AG04449 (cell line): Measurements from ENCODE around the gene BMF.

ENCODE experiments used
- CTCF ChIA-PET: fragments of 350-600 bp; formaldehyde crosslinking; extraction: SDS; loops from one replicate; lab custom pipeline; 2021; ENCODE audit warnings: antibody characterized with exemption; lab: Yijun Ruan, JAX
- POLR2A ChIA-PET: fragments of 400-600, 350-600 bp; formaldehyde crosslinking; extraction: SDS; loops from one replicate; lab custom pipeline; 2020; ENCODE audit warnings: antibody characterized with exemption, inconsistent platforms; lab: Yijun Ruan, JAX
- DNase-seq: peaks from one replicate; pipeline ENCODE4 v3.0.0-alpha.2; 2010; ENCODE audit warnings: low read depth, low spot score
- H3K4me3 ChIP-seq: 2 replicates; pipeline ENCODE4 v1.5.1; 2011; ENCODE audit warnings: low read depth, mild to moderate bottlenecking, control low read depth, low read length
- TF ChIP-seq, protein P1 (sequence below): IDR thresholded peaks from one replicate; pipeline ENCODE4 v1.5.1; 2011; ENCODE audit warnings: mild to moderate bottlenecking, moderate library complexity, low read length, control low read depth, inconsistent platforms; ENCODE audit not compliant: insufficient read depth; ENCODE audit errors: missing control alignments

The BMF gene

DNA sequence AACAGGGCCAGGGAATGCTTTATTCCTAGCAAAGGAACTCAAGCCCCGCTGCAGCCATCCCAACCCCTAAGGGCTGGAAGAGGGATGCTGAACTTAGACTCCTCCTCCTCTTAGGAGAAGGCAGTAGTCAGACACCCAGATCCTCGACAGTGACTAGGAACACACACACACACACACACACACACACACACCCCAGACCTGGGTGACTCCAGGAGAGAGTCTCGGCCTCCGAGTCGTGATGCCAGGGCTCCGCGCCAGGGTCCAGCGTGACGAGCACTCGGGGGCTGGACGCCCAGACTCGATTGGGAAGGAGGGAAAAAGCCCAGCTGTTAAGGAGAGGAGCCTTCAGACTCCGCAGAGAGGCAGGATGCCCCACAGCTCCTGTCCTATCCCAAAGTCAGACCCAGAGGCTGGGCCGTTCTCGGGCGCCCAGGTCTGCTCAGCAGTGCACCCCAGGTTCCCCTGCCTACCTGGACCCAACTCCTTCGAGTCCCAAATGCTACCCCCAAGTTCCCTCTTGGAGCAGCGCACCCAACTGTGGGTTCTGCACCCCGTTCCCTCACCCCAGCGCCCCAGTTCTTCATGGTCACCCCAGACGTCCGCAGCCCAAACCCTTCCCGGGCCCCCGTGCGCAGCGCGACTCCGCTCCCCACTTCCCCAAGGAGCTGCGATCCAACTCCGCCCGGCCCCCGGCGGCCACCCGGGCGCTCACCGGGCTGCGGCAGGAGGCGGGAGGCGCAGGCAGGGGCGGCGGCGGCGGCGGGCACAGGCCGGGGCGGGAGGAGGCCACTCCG is 421 bp downstream of the BMF start:
- DNase-seq = no peak
- peak overlapping the region; percentile 81 for H3K4me3 ChIP-seq
- TF ChIP-seq, protein P1, sequence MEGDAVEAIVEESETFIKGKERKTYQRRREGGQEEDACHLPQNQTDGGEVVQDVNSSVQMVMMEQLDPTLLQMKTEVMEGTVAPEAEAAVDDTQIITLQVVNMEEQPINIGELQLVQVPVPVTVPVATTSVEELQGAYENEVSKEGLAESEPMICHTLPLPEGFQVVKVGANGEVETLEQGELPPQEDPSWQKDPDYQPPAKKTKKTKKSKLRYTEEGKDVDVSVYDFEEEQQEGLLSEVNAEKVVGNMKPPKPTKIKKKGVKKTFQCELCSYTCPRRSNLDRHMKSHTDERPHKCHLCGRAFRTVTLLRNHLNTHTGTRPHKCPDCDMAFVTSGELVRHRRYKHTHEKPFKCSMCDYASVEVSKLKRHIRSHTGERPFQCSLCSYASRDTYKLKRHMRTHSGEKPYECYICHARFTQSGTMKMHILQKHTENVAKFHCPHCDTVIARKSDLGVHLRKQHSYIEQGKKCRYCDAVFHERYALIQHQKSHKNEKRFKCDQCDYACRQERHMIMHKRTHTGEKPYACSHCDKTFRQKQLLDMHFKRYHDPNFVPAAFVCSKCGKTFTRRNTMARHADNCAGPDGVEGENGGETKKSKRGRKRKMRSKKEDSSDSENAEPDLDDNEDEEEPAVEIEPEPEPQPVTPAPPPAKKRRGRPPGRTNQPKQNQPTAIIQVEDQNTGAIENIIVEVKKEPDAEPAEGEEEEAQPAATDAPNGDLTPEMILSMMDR = no peak
- ChIA-PET CTCF (interaction anchor here (1.0 to 15.5 kb wide), 10 partner anchors 9 to 166 kb away, joined by 3 to 270 read pairs (median 4); no protein-coding TSS in a partner anchor), POLR2A (interaction anchor here (0.6 to 1.4 kb wide), 3 partner anchors 9 to 61 kb away, joined by 3 to 5 read pairs (median 4); no protein-coding TSS in a partner anchor)

DNA sequence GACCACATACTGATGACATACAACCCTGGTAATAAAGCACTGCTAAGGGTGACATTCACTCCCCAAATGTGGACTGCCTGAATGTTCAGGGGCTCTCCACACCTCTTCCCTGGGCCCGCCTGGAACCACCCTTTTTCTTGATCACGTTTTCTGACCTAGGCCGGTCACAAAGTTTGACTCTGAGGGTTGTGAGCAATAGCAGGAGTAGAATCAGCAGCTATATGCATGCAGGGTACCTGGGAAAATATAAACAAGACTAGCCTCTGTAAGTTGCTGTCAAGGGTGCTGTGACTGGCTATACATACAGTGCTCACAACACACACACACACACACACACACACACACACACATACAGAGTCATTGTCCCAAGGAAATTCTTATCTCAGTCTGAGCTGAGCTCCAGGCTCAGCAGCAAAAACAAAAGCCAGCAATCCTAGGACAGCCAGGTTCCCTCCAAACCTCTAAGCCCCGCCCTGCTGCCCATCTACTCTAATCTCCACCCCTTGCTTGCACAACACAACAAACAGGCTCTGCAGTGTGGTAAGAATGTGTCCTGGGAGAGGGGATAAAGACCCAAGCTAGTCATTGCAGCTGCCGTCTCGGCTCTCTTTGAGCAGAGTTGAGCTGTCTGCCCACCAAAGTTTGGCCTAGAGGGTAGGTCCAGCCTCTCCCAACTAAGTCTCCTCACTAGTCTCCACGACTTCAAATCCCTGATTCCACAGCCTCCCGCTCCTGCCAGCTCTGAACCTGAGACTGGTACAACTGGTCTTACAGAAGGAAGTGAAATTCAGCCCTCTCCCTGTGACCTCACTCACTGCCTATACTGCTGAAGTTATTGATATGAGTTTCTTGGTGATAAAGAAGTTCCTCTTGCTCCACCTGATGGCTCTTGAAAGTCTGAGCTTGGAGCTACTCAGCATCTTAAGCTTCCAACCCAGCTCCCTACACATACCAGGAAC is 2.2 kb downstream of the BMF start:
- CTCF ChIA-PET = interaction anchor here (0.7 to 15.5 kb wide), 17 partner anchors 8 to 168 kb away, joined by 3 to 270 read pairs (median 4); partner anchors contain the start of gene SRP14
- H3K4me3 ChIP-seq = no peak overlapping the region
- POLR2A ChIA-PET = interaction anchor here (1.3 kb wide), 1 partner anchor 59 kb away, joined by 8 read pairs; no protein-coding TSS in a partner anchor
- TF ChIP-seq, protein P1 = no peak
- no peak for DNase-seq

DNA sequence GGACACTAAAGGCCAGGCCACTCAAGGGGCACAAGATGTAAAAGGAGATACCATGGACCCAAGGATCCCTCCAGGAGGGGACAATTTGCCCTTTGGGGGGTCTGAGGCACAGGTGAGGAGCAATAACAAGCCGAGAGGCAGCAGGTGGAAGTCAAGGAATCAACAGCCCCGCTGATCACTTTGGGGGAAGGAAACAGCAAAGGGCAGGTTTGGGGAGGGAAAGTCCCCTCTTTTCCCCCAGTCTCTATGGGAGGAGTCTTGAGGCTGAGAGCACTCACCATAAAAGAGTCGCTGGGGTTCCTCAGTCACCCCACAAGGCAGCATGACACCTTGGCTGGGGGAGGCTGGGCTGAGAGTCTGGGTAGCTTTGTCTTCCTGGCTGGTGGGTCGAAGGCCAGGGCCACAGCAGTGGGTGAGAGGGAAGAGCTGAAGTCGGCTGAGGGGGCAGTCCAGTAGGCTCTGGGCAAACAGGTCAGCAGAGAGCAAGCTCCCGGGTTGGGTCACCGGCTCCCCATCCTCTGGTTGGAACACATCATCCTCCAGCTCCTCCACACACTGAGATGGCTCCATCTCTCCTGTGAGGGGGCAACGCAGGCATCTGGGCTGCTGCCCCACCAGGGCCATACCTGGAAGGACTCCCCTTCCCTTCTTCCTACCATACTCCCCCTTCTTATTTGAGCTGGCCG is 3.0 kb downstream of the BMF start:
- ChIA-PET POLR2A (no interaction called here), CTCF (interaction anchor here (0.9 to 15.5 kb wide), 34 partner anchors 9 to 288 kb away, joined by 3 to 270 read pairs (median 4); partner anchors contain the start of genes BUB1B and SRP14)
- DNase-seq = no peak
- TF ChIP-seq, protein P1 = no peak
- H3K4me3 ChIP-seq = no peak overlapping the region

DNA sequence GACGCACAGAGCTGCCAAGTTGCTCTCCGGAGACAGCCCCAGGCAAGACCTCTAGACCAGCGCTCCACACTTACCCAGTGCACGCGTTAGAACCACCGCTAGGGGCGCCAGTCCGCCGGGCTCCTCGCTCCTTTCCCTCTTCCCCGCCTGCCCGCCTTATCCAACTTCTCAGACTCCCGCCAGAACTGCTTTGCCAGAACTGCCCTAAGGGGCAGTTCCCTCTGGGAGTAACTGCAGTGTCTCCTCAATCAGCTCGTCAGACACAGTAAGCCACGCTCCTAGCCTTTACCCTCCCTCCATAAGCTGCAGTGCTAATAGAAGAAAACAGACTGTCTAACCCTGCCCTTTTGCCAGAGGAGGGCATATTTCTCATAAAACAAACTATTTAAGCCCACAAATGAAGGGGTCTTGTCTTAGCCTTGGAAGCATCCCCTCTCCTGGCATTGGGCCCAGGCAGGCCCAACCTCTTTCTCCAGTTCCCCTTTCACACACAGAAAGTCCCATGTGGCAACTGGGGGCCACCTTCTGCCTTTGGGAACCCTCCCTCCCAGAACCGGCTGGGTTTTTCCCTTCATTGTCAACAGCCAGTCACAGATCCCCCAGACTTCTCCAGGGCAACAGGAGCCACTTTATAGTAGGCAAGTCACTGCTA is 3.7 kb downstream of the BMF start:
- ChIA-PET CTCF (interaction anchor here (0.6 to 15.5 kb wide), 43 partner anchors 9 to 287 kb away, joined by 3 to 270 read pairs (median 5); partner anchors contain the start of genes BUB1B and SRP14), POLR2A (no interaction called here)
- H3K4me3 ChIP-seq = no peak overlapping the region
- TF ChIP-seq, protein P1 = peak; percentile 94
- DNase-seq = no peak

DNA sequence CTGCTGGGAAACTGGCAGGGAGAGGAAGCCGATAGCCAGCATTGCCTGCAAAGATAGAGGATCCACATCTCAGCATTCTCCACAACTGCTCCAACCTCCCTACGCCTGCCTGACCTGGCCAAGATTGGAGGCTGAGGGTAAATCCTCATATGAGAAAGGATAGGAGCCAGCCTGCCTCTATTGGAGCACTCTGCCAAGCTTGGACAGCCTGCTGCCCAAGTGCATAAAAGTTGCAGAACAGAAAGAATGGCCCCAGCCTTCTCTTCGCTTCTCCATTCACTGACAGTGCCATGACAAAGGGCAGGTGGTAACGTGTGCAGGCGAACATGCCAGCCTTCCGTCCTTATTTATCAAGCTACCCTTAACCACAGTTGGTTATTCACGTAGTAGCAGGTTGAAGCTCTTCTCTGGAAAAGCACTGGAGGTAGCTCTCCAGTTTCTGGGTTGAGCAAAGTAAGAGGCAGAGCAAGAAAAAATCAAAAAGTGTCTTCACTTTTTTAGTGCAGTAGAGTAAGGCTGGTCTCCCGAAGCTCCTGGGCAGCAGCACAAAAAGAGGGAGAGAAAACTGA is 4.3 kb downstream of the BMF start:
- H3K4me3 ChIP-seq = no peak overlapping the region
- POLR2A ChIA-PET = interaction anchor here (0.8 kb wide), 1 partner anchor 39 kb away, joined by 3 read pairs; no protein-coding TSS in a partner anchor
- DNase-seq = no peak
- TF ChIP-seq, protein P1 = no peak
- CTCF ChIA-PET = interaction anchor here (0.6 to 15.5 kb wide), 45 partner anchors 10 to 287 kb away, joined by 3 to 270 read pairs (median 4); partner anchors contain the start of genes BUB1B and SRP14
